Mucosa of descending colon (tissue), 3 donors: ENCODE data around the gene EMID1. TPM values are rescaled to one million over a fixed set of nuclear protein-coding genes. Genes with fewer than 3 reads are reported as not detected.
"Not testable (repeated sequence)": the region's sequence is repeated elsewhere in the genome, so short reads cannot be mapped to it uniquely, and the experiment has no call there.

Experiments
- ATAC-seq: fragments of 200-7000 bp; cut with Tn5 transposase; one replicate; pipeline ENCODE4 v1.9.1; 2020; ENCODE audit warnings: mild to moderate bottlenecking, moderate library complexity
- DNase-seq, 3 donors: peaks; one replicate each; pipeline ENCODE4 v3.0.0-alpha.2; 2020
- H3K36me3 ChIP-seq: fragments of 200-600 bp; one replicate; pipeline ENCODE4 v1.8.0; 2021; ENCODE audit warnings: low read depth, mild to moderate bottlenecking
- H3K4me1 ChIP-seq: fragments of 200-600 bp; one replicate; pipeline ENCODE4 v1.8.0; 2021; ENCODE audit warnings: low read depth, mild to moderate bottlenecking
- H3K4me3 ChIP-seq: fragments of 200-600 bp; one replicate; pipeline ENCODE4 v1.8.0; 2021; ENCODE audit warnings: mild to moderate bottlenecking
- H3K9me3 ChIP-seq: fragments of 200-600 bp; one replicate; pipeline ENCODE4 v1.8.0; 2021; ENCODE audit warnings: mild to moderate bottlenecking
- intact Hi-C, 2 donors: fragments of 100-400 bp; cut with DNase I in 1 of 2; cut with micrococcal nuclease in 1 of 2; formaldehyde crosslinking; loops; one replicate each; pipeline versions ENCODE4 v1.11.0 to v1.11.1; 2022; cut with DNase I, micrococcal nuclease
- total RNA-seq, 3 donors: library from RNA; stranded (reverse); fragmentation: NEBNext Ultra II Directional in 2 of 3; extraction: Animal tissue kit (Norgen Biotek cat#: 25700) in 2 of 3; gene quantifications; one replicate each; pipeline versions ENCODE4 v1.2.1 to v1.2.4, GENCODE V29; 2021 to 2023
- TF ChIP-seq, protein P1 (sequence below): fragments of 200-600 bp; IDR thresholded peaks from one replicate; pipeline ENCODE4 v1.8.0; 2022; ENCODE audit warnings: antibody characterized with exemption, mild to moderate bottlenecking
- donor health status: DM: no; HTN: no; CAD: no; lungs with moderate emphysema.
- donor health status: DM: no; HTN: no; CAD: no.
- donor health status: DM: no; HTN: yes; CAD: no.

The EMID1 gene
- total RNA-seq, 3 donors from 2014 or later, result 1.6 to 4.3 (median 3.0) TPM

DNA sequence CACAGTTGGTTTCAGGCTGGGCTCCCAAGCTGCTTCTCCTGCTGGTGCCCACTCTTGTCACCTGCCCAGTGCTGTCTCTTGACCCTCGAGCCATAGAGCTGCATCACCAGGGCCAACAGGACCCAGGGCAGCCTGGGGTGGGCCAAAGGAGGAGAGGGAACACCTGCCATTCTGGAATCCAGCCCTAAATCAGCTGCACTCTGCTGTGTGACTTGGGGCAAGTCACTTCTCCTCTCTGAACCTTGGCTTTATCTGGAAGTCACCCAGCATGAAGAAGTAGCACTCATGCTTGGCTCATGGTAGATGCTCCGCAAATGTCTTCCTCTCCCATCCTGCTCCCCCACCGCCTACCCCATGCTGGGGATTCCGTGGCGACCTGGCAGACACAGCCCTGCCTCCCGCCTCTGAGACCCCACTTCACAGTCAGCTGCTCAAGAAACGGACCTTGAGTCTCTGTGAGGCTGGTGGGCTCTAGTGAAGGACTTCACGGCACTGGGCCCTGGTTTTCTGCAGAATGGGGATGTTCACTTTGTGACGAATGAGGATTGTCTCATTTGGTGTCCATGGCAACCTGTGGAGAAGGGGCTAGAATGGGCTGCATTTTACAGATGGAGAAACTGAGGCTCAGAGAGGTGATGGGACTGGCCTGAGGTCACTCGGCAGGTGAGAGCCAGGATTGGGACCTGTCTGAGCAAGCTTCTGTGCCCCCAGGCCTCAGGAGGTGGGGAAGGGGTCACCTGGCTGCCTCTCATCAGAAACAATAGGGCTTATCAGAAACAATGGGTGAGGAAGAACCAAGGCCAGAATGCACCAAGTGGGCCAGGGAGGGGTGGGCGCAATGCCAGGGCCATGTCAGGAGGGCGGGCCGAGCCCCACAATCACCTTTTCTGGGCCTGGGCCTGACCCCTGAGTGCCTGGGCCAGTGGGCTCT is 12.4 kb downstream of the EMID1 start:
- intact Hi-C loops, result no loop called here
- TF ChIP-seq, protein P1, sequence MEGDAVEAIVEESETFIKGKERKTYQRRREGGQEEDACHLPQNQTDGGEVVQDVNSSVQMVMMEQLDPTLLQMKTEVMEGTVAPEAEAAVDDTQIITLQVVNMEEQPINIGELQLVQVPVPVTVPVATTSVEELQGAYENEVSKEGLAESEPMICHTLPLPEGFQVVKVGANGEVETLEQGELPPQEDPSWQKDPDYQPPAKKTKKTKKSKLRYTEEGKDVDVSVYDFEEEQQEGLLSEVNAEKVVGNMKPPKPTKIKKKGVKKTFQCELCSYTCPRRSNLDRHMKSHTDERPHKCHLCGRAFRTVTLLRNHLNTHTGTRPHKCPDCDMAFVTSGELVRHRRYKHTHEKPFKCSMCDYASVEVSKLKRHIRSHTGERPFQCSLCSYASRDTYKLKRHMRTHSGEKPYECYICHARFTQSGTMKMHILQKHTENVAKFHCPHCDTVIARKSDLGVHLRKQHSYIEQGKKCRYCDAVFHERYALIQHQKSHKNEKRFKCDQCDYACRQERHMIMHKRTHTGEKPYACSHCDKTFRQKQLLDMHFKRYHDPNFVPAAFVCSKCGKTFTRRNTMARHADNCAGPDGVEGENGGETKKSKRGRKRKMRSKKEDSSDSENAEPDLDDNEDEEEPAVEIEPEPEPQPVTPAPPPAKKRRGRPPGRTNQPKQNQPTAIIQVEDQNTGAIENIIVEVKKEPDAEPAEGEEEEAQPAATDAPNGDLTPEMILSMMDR, result no peak
- no peak for DNase-seq

DNA sequence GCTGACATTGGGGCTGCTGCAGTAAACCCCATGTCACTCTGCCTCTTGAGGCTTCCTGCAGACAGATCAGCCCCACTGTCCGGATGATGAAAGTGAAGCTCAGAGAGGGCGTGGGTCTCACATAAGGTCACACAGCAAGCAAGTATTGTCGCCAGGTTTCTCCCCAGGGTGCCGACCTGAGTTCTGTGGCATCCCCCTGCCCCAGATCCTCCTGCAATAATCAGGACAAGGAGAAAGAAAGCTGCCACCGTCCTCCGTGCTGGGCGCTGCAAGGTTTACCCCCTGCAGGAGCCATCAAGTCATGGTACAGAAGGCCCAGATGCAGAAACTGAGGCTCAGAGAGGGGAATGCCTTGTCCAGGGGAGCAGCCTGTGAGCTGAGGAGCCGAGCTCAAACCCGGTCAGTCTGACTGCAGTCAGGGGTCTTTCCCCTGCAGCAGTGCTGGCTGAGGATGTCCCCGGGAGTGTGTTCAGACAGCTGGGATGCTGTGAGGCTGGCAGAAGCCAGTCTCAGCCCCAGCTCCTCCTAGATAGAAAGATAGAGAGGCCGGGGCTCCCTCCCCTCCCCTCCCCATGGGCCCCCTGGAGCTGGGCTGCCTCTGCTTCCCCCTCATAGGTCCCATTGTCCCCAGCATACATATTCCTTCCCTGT is 13.2 kb downstream of the EMID1 start:
- Histone ChIP-seq H3K4me1 (no peaks in the 10 kb centered on the region), H3K36me3 (no peaks in the 10 kb centered on the region), H3K9me3 (no peaks in the 10 kb centered on the region), H3K4me3 (no peak overlapping the region)
- ATAC-seq (no peak), DNase-seq (no peak)
- TF ChIP-seq, protein P1, result no peak
- intact Hi-C loops, result no loop called here

More for the DNA sequence above, 12.4 kb downstream of the EMID1 start:
- Histone ChIP-seq H3K9me3 (no peaks in the 10 kb centered on the region), H3K36me3 (no peaks in the 10 kb centered on the region), H3K4me3 (no peak overlapping the region), H3K4me1 (no peaks in the 10 kb centered on the region)
- no peak for ATAC-seq

DNA sequence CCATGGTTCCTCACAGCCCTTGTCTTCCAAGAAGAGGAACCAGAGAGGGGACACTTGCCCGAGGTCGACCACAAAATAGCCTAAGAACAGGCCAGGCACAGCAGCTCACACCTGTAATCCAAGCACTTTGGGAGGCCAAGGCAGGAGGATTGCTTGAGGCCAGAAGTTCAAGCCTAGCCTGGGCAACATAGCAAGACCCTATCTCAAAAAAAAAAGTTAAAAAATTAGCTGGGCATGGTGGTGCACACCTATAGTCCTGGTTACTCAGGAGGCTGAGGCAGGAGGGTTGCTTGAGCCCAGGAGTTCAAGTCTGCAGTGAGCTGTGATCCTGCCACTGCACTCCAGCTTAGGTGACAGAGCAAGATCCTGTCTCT is 13.7 kb downstream of the EMID1 start:
- H3K4me3 ChIP-seq, H3K9me3 ChIP-seq, ATAC-seq, H3K4me1 ChIP-seq, DNase-seq, intact Hi-C loops, H3K36me3 ChIP-seq: not testable (repeated sequence)

DNA sequence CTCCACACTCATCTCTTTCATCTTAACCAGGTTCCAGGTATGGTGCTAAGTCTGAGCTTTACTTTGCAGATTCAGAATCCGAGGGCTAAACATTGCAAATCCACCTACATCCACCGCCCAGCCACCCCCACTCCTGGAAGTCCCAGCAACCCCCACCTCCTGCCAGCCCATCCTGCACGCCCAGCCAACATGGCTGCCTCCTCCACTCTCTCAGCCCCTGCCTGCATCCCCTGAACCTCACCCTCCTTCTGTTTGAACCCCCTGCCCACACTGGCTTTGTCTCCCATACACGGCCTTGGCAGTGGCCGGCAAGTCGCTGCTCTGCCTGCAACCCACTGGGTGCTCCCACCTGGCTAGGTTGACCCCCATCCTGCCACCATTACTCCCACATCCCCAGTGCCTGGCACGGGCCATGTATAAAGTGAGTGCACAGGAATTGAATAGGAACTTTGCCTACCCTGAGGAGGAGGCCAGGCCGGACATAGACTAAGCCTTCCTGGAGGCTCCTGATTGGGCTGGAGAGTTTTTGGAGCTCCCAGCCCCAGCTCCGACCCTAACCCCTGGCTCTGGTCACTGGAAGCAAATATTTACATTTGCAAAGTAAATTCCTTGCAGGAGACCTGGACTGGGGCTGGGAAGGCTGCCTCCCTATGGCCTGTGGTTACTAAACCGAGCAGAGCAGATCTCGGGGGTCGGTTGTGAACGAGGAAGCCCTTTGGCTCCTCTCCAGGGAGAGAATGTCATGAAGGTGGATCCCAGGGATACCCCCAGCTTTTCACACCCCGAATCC is 14.4 kb downstream of the EMID1 start:
- no peaks in the 10 kb centered on the region for H3K36me3 ChIP-seq
- H3K4me1 ChIP-seq, result no peaks in the 10 kb centered on the region
- H3K9me3 ChIP-seq, result no peaks in the 10 kb centered on the region
- no peak for ATAC-seq
- intact Hi-C loops, result no loop called here
- no peak for DNase-seq
- no peak overlapping the region for H3K4me3 ChIP-seq
- TF ChIP-seq, protein P1, result no peak

DNA sequence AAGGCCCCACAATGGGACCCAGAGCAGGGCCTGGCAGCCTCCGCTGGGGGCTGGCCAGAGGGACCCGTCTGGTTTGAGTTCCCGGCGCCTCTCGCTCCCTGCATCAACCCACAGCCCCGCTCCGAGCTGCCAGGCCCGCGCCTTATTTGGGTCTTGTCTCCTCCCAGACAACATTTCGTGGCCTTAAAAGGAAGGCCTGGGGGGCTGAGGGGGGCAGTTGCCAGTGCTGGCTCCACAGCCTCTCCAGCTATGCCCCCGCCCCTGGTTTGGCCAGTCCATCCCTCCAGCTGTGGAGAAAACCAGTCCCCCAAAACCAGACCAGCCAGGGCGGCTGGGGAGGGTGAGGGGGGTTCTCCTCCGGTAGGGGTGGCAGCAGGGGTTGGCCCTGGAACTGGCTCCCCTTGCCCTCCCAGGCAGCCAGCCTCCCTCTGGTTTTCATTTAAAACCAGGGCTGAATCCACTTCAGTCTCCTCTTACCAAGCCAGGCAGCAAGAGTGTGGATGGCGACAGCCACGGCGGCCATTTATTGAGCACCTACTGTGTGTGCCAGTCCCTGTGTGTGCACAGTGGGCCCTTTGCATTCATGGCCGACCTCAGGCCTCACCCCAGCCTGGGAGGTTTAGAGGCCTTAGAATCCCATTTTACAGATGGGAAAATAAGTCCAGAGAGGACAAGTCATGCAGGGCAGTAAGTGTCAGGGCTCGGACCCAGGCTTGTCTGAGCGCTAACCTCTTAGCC is 18.6 kb downstream of the EMID1 start:
- H3K9me3 ChIP-seq, result no peaks in the 10 kb centered on the region
- H3K36me3 ChIP-seq, result no peaks in the 10 kb centered on the region
- intact Hi-C loops, result no loop called here
- ATAC-seq (peak; percentile 35), DNase-seq (peak in 1 of 3 donors; percentile 48)
- TF ChIP-seq, protein P1, result no peak
- H3K4me3 ChIP-seq, result no peak overlapping the region
- H3K4me1 ChIP-seq, result no peaks in the 10 kb centered on the region
